ENCODE results near the gene VCL.
"Not testable (repeated sequence)": the region's sequence is repeated elsewhere in the genome, so short reads cannot be mapped to it uniquely, and the experiment has no call there.

Gene VCL

GRCh38 chr10:73997461-73997786, 492 bp upstream of the VCL start:
- DNase-seq (ENCODE audit: low read depth) = peak; percentile 66
- H3K4me3 ChIP-seq (ENCODE audit: low read depth, low read length) = peak overlapping the region; percentile 92
- TF ChIP-seq CTCF (IDR thresholded peaks at IDR 0.05; ENCODE audit: insufficient read depth, low read depth, low read length, missing control alignments) = no peak

- no peak for DNase-seq (ENCODE audit: low read depth)
- H3K4me3 ChIP-seq (ENCODE audit: low read depth, low read length) = peak overlapping the region; percentile 92
- TF ChIP-seq CTCF (IDR thresholded peaks at IDR 0.05; ENCODE audit: insufficient read depth, low read depth, low read length, missing control alignments) = no peak
These were observed 660 bp downstream of the VCL start for GRCh38 chr10:73998623-73998928.

- no peak for TF ChIP-seq CTCF (IDR thresholded peaks at IDR 0.05; ENCODE audit: insufficient read depth, low read depth, low read length, missing control alignments)
- peak overlapping the region; percentile 92 for H3K4me3 ChIP-seq (ENCODE audit: low read depth, low read length)
- peak; percentile 24 for DNase-seq (ENCODE audit: low read depth)
These were observed 1.2 kb downstream of the VCL start for GRCh38 chr10:73998929-73999691.

- no peak for DNase-seq (ENCODE audit: low read depth)
- no peak for TF ChIP-seq CTCF (IDR thresholded peaks at IDR 0.05; ENCODE audit: insufficient read depth, low read depth, low read length, missing control alignments)
- no peak overlapping the region for H3K4me3 ChIP-seq (ENCODE audit: low read depth, low read length)
These were observed 1.8 kb downstream of the VCL start for GRCh38 chr10:73999703-74000102.

- DNase-seq (ENCODE audit: low read depth); H3K4me3 ChIP-seq (ENCODE audit: low read depth, low read length): not testable (repeated sequence)
These were observed 2.3 kb downstream of the VCL start for GRCh38 chr10:74000244-74000643.

GRCh38 chr10:74000892-74001669, 3.2 kb downstream of the VCL start:
- DNase-seq (ENCODE audit: low read depth) = no peak
- TF ChIP-seq CTCF (IDR thresholded peaks at IDR 0.05; ENCODE audit: insufficient read depth, low read depth, low read length, missing control alignments) = no peak
- H3K4me3 ChIP-seq (ENCODE audit: low read depth, low read length) = no peak overlapping the region

GRCh38 chr10:74006269-74006668, 8.4 kb downstream of the VCL start:
- DNase-seq (ENCODE audit: low read depth) = no peak
- TF ChIP-seq CTCF (IDR thresholded peaks at IDR 0.05; ENCODE audit: insufficient read depth, low read depth, low read length, missing control alignments) = no peak
- H3K4me3 ChIP-seq (ENCODE audit: low read depth, low read length) = no peak overlapping the region

Data from GM12865 (cell line).